Thoracic aorta (tissue), 2 donors: ENCODE measurements around the gene PITPNC1. TPM values are rescaled to one million over a fixed set of nuclear protein-coding genes. Genes with fewer than 3 reads are reported as not detected.

ENCODE experiments used
- ATAC-seq: fragments of 150-250 bp; one replicate; pipeline ENCODE4 v1.8.0; 2017; ENCODE audit warnings: low read depth; ENCODE audit not compliant: insufficient number of reproducible peaks, low FRiP score
- DNase-seq: peaks from one replicate; pipeline ENCODE4 v3.0.0-alpha.2; 2020; ENCODE audit warnings: low spot score
- H3K27ac ChIP-seq, 2 donors: fragments of 200-600 bp; sonication (generic); 1 replicate in 1 of 2; 2 replicates in 1 of 2; pipeline ENCODE4 v1.5.1; 2016; ENCODE audit warnings: mild to moderate bottlenecking in 2 of 2, moderate library complexity in 2 of 2
- H3K27me3 ChIP-seq: fragments of 200-600 bp; sonication (generic); replicated peaks from 2 replicates; pipeline ENCODE4 v1.6.0; 2016; ENCODE audit warnings: mild to moderate bottlenecking; ENCODE audit not compliant: insufficient read depth
- H3K36me3 ChIP-seq: fragments of 200-600 bp; sonication (generic); one replicate; pipeline ENCODE4 v1.5.1; 2016
- H3K4me1 ChIP-seq, 2 donors: fragments of 200-600 bp; sonication (generic); 1 replicate in 1 of 2; 2 replicates in 1 of 2; pipeline versions ENCODE4 v1.5.1 to v1.6.0; 2016; ENCODE audit warnings: low read depth in 2 of 2, mild to moderate bottlenecking in 1 of 2; ENCODE audit not compliant: control insufficient read depth in 1 of 2
- H3K4me3 ChIP-seq: fragments of 200-600 bp; sonication (generic); 2 replicates; pipeline ENCODE4 v1.5.1; 2016; ENCODE audit warnings: mild to moderate bottlenecking
- H3K9me3 ChIP-seq: fragments of 200-600 bp; sonication (generic); 2 replicates; pipeline ENCODE4 v1.5.1; 2016
- CTCF ChIP-seq: fragments of 200-600 bp; sonication (generic); IDR thresholded peaks from one replicate; pipeline ENCODE4 v1.5.1; 2019; ENCODE audit warnings: antibody characterized with exemption
- total RNA-seq, 2 donors: library from RNA; depleted of rRNA; stranded (reverse); fragments of >200 nt; gene quantifications; one replicate each; pipeline versions ENCODE4 v1.1.0 to v1.2.3, GENCODE V29; 2016

PITPNC1 gene
- total RNA-seq, 2 donors from 2014 or later: 8.4 to 28.8 TPM

- TF ChIP-seq CTCF: no peak
- ATAC-seq (no peak), DNase-seq (no peak)
- no peaks in the 10 kb centered on the region for H3K36me3 ChIP-seq
- H3K4me3 ChIP-seq: no peak overlapping the region
- no peaks in the 10 kb centered on the region for H3K9me3 ChIP-seq
- H3K4me1 ChIP-seq: no peaks in the 10 kb centered on the region
- H3K27me3 ChIP-seq: no peaks in the 10 kb centered on the region
- no peak overlapping the region for H3K27ac ChIP-seq
These were observed 303.6 kb downstream of the PITPNC1 start for GRCh38 chr17:67680445-67681224.

- DNase-seq (no peak), ATAC-seq (no peak)
- no peaks in the 10 kb centered on the region for H3K36me3 ChIP-seq
- H3K9me3 ChIP-seq: no peaks in the 10 kb centered on the region
- H3K4me1 ChIP-seq: peaks cover 0 to 8% of the 10 kb centered on the region in 2 donors
- no peaks in the 10 kb centered on the region for H3K27me3 ChIP-seq
- no peak overlapping the region for H3K27ac ChIP-seq
- no peak overlapping the region for H3K4me3 ChIP-seq
- no peak for TF ChIP-seq CTCF
These were observed 305.1 kb downstream of the PITPNC1 start for GRCh38 chr17:67682196-67682595.

- ATAC-seq: no peak
- no peak for DNase-seq
- Histone ChIP-seq H3K4me3 (no peak overlapping the region), H3K36me3 (no peaks in the 10 kb centered on the region), H3K27me3 (no peaks in the 10 kb centered on the region), H3K27ac (no peak overlapping the region), H3K9me3 (no peaks in the 10 kb centered on the region), H3K4me1 (peaks cover 0 to 8% of the 10 kb centered on the region in 2 donors)
- no peak for TF ChIP-seq CTCF
These were observed 308.3 kb downstream of the PITPNC1 start for GRCh38 chr17:67685351-67685750.

- no peak overlapping the region for H3K4me3 ChIP-seq
- H3K9me3 ChIP-seq: no peaks in the 10 kb centered on the region
- TF ChIP-seq CTCF: no peak
- DNase-seq: no peak
- no peak for ATAC-seq
- no peaks in the 10 kb centered on the region for H3K27me3 ChIP-seq
- no peak overlapping the region for H3K27ac ChIP-seq
- no peaks in the 10 kb centered on the region for H3K36me3 ChIP-seq
- H3K4me1 ChIP-seq: peaks cover 0 to 8% of the 10 kb centered on the region in 2 donors
These were observed 309.2 kb downstream of the PITPNC1 start for GRCh38 chr17:67686241-67686640.

- Histone ChIP-seq H3K27me3 (no peaks in the 10 kb centered on the region), H3K4me1 (peaks cover 0 to 8% of the 10 kb centered on the region in 2 donors), H3K36me3 (no peaks in the 10 kb centered on the region), H3K27ac (no peak overlapping the region), H3K4me3 (no peak overlapping the region), H3K9me3 (no peaks in the 10 kb centered on the region)
- DNase-seq (no peak), ATAC-seq (no peak)
- TF ChIP-seq CTCF: no peak
These were observed 310.4 kb downstream of the PITPNC1 start for GRCh38 chr17:67687511-67687910.
